HepG2 (cell line): ENCODE measurements around the gene ISCU. TPM values are rescaled to one million over a fixed set of nuclear protein-coding genes. Genes with fewer than 3 reads are reported as not detected.
A peak's percentile ranks its signal among the peaks of the same experiment; 100 is the strongest.

ENCODE experiments used
- ATAC-seq: fragments of 200-7000 bp; cut with Tn5 transposase; 3 replicates; pipeline ENCODE4 v1.9.1; 2020; ENCODE audit warnings: mild to moderate bottlenecking, moderate library complexity
- BruUV-seq: library from RNA; stranded (reverse); fragments of 400-500 nt; replicated peaks from 2 replicates; lab custom pipeline; 2021; lab: Mats Ljungman, UMichigan
- CTCF ChIA-PET: fragments of 300-600 bp; formaldehyde crosslinking; extraction: SDS; loops from one replicate; lab custom pipeline; 2021; ENCODE audit warnings: low total read pairs, inconsistent platforms, low intra/inter-chr PET ratio; lab: Yijun Ruan, JAX
- POLR2A ChIA-PET: fragments of 350-600 bp; sonication (Branson Sonifier 250); formaldehyde crosslinking; loops from one replicate; lab custom pipeline; 2020; ENCODE audit warnings: antibody characterized with exemption, inconsistent platforms; lab: Yijun Ruan, JAX
- DNase-seq: peaks from one replicate; pipeline ENCODE4 v3.0.0-alpha.2; 2015; ENCODE audit warnings: low spot score
- FAIRE-seq: peaks from 3 replicates; lab custom pipeline; 2011; peaks lifted over from hg19 to GRCh38; lab: Jason Lieb, UNC
- H2AFZ ChIP-seq: one replicate; pipeline ENCODE4 v1.6.1; 2011; ENCODE audit warnings: low read length, inconsistent platforms
- H3K27ac ChIP-seq: fragments of 300-600 bp; 3 replicates; pipeline ENCODE4 v1.8.0; 2011; ENCODE audit warnings: mixed run types, mild to moderate bottlenecking, mixed read lengths, low read length, inconsistent platforms; ENCODE audit not compliant: insufficient read depth; ENCODE audit errors: extremely low read length
- H3K27me3 ChIP-seq, 2 experiments: fragments of 200-600 bp in 1 of 2; 2 replicates in 1 of 2; 3 replicates in 1 of 2; pipeline versions ENCODE4 v1.6.0 to v1.8.0; 2011; ENCODE audit warnings: low read length in 2 of 2, mild to moderate bottlenecking in 2 of 2, moderate library complexity in 2 of 2, inconsistent platforms in 1 of 2; ENCODE audit not compliant: insufficient read depth in 2 of 2, control insufficient read depth in 1 of 2
- H3K36me3 ChIP-seq, 2 experiments: fragments of 200-600 bp in 1 of 2; replicated peaks in 1 of 2; 2 replicates in 1 of 2; 3 replicates in 1 of 2; pipeline versions ENCODE4 v1.5.1 to v1.8.0; 2011; ENCODE audit warnings: low read length in 2 of 2, inconsistent platforms in 1 of 2; ENCODE audit not compliant: insufficient read depth in 2 of 2, control insufficient read depth in 1 of 2
- H3K4me1 ChIP-seq: 2 replicates; pipeline ENCODE4 v1.5.1; 2012; ENCODE audit warnings: low read length, inconsistent platforms; ENCODE audit not compliant: insufficient read depth
- H3K4me2 ChIP-seq: 2 replicates; pipeline ENCODE4 v1.6.0; 2011; ENCODE audit warnings: low read depth, low read length, inconsistent platforms
- H3K4me3 ChIP-seq, 3 experiments: fragments of 200-600 bp in 1 of 3; sonication (generic), shearing (Covaris generic) in 1 of 3; replicated peaks in 1 of 3; 2 replicates each; pipeline ENCODE4 v1.5.1; 2011 to 2016; ENCODE audit warnings: low read length in 3 of 3, inconsistent platforms in 2 of 3, low read depth in 2 of 3, mild to moderate bottlenecking in 2 of 3, control low read depth in 1 of 3, mixed read lengths in 1 of 3; ENCODE audit not compliant: insufficient read depth in 1 of 3
- H3K79me2 ChIP-seq: one replicate; pipeline ENCODE4 v1.6.1; 2011; ENCODE audit warnings: low read length, inconsistent platforms; ENCODE audit not compliant: insufficient read depth
- H3K9ac ChIP-seq: 2 replicates; pipeline ENCODE4 v1.6.0; 2011; ENCODE audit warnings: mild to moderate bottlenecking, low read depth, low read length, inconsistent platforms; ENCODE audit not compliant: insufficient read depth
- H3K9me3 ChIP-seq: 2 replicates; pipeline ENCODE4 v1.5.1; 2012; ENCODE audit warnings: mild to moderate bottlenecking, low read length
- H4K20me1 ChIP-seq: 2 replicates; pipeline ENCODE4 v1.6.0; 2011; ENCODE audit warnings: inconsistent platforms, mild to moderate bottlenecking, low read length, moderate library complexity; ENCODE audit not compliant: insufficient read depth
- ATF7-NPFF ChIP-seq: sonication (generic); formaldehyde crosslinking; IDR thresholded peaks from 2 replicates; pipeline ENCODE4 v1.8.1; 2023; ENCODE audit warnings: mild to moderate bottlenecking, low read depth, missing genetic modification reagents, moderate library complexity
- CEBPG ChIP-seq: IDR thresholded peaks from 2 replicates; pipeline ENCODE4 v1.6.1; 2016
- JUNB ChIP-seq: sonication (generic); formaldehyde crosslinking; IDR thresholded peaks from 2 replicates; pipeline ENCODE4 v1.8.0; 2022; ENCODE audit warnings: missing genetic modification reagents, mild to moderate bottlenecking, borderline replicate concordance
- NRL ChIP-seq: sonication (generic); formaldehyde crosslinking; IDR thresholded peaks from 2 replicates; pipeline ENCODE4 v1.5.0; 2020; ENCODE audit warnings: missing genetic modification reagents, mild to moderate bottlenecking, moderate library complexity, borderline replicate concordance
- PHF20 ChIP-seq: sonication (generic); formaldehyde crosslinking; IDR thresholded peaks from 2 replicates; pipeline ENCODE4 v1.5.0; 2020; ENCODE audit warnings: mild to moderate bottlenecking, missing genetic modification reagents
- TRIM24 ChIP-seq: sonication (generic); formaldehyde crosslinking; IDR thresholded peaks from 2 replicates; pipeline ENCODE4 v1.8.0; 2022; ENCODE audit warnings: mild to moderate bottlenecking, missing genetic modification reagents
- ZFP90 ChIP-seq: sonication (generic); formaldehyde crosslinking; IDR thresholded peaks from 2 replicates; pipeline ENCODE4 v1.8.0; 2022; ENCODE audit warnings: missing genetic modification reagents, mild to moderate bottlenecking, inconsistent platforms, borderline replicate concordance
- ZGPAT ChIP-seq: IDR thresholded peaks from 2 replicates; pipeline ENCODE4 v1.6.1; 2016; ENCODE audit warnings: mild to moderate bottlenecking
- ZNF33B ChIP-seq: sonication (generic); formaldehyde crosslinking; IDR thresholded peaks from 2 replicates; pipeline ENCODE4 v1.5.1; 2020; ENCODE audit warnings: mild to moderate bottlenecking, missing genetic modification reagents
- WGBS: methylation state at CpG from one replicate; pipeline ENCODE4 v1.1.6; 2017; ENCODE audit warnings: low lambda C conversion rate; 5-methylcytosine and 5-hydroxymethylcytosine counted together
- in situ Hi-C: cut with HindIII; loops from 2 replicates; pipeline ENCODE4 v1.10.0; 2017; ENCODE audit warnings: low pct_unique_long_range_greater_than_20kb; ENCODE audit not compliant: extremely low pct_ligation_motif_present
- intact Hi-C: fragments of 100-400 bp; cut with micrococcal nuclease; formaldehyde crosslinking; loops from one replicate; pipeline ENCODE4 v1.10.0; 2022; ENCODE audit not compliant: unreplicated experiment
- polyA plus RNA-seq, 8 experiments: library from polyadenylated mRNA; depleted of rRNA in 3 of 8; stranded (reverse) in 7 of 8; unstranded in 1 of 8; fragments of >200 nt; fragmentation: Illumina TruSeq in 4 of 8; extraction: Trizol in 4 of 8; gene quantifications; 2 replicates each; pipeline versions ENCODE4 v1.2.1 to v1.2.3, GENCODE V29; 2011 to 2016; ENCODE audit warnings: low read depth in 4 of 8, missing spikeins in 1 of 8, mixed read lengths in 1 of 8; ENCODE audit not compliant: insufficient read depth in 1 of 8
- total RNA-seq, 5 experiments: library from RNA; depleted of rRNA; stranded (reverse); fragments of >200 nt; fragmentation: Illumina TruSeq; extraction: Trizol; gene quantifications; 2 replicates each; pipeline ENCODE4 v1.2.3, GENCODE V29; 2016; ENCODE audit warnings: low read depth in 1 of 5

ISCU gene
- total and polyA plus RNA-seq, 2 of the 13 experiments (the other 11 are each of a cell fraction or from before 2014, with no cell fraction given): 94.4 to 107 TPM

DNA sequence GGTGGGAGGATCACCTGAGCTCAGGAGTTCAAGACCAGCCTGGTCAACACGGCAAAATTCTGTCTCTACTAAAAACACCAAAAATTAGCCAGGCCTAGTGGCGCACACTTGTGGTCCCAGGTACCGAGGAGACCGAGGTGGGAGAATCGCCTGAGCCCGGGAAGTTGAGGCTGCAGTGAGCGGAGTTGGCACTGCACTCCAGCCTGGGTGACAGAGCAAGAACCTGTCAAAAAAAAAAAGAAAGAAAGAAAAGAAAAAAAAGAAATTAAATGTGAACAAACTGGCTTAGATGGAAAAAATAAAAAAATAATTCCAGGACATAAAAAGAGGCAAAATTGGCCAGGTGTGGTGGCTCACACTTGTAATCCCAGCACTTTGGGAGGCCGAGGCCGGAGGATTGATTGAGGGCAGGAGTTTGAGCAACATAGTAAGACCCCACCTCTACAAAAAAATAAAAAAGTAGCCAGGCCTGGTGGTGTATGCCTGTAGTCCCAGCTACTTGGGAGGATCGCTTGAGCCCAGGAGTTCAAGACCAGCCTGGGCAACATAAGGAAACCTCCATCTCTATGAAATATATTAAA, 32.0 kb downstream of the ISCU start:
- H4K20me1 ChIP-seq: no peaks in the 10 kb centered on the region
- CTCF ChIA-PET: no interaction called here
- no peaks in the 10 kb centered on the region for H3K36me3 ChIP-seq
- ATAC-seq (no peak), FAIRE-seq (no peak), DNase-seq (no peak)
- 0 out of 2 replicates have a peak, but pooled peaks cover 8% of the 10 kb centered on the region for H3K4me1 ChIP-seq
- POLR2A ChIA-PET: no interaction called here
- no peak overlapping the region for H3K9ac ChIP-seq
- H3K79me2 ChIP-seq: no peaks in the 10 kb centered on the region
- no peaks in the 10 kb centered on the region for H3K9me3 ChIP-seq
- no peak overlapping the region for H3K27ac ChIP-seq
- TF ChIP-seq ATF7-NPFF (CRISPR knock-in tag): no peak
- TF ChIP-seq TRIM24 (CRISPR knock-in tag): no peak
- no peak for TF ChIP-seq ZNF33B (CRISPR knock-in tag)
- TF ChIP-seq ZGPAT (CRISPR knock-in tag): no peak
- TF ChIP-seq PHF20 (CRISPR knock-in tag): no peak
- TF ChIP-seq ZFP90 (CRISPR knock-in tag): no peak
- TF ChIP-seq CEBPG (CRISPR knock-in tag): no peak
- TF ChIP-seq NRL (CRISPR knock-in tag): no peak
- TF ChIP-seq JUNB (CRISPR knock-in tag): no peak
- TF ChIP-seq, all 625 proteins: peak for 0
- intact Hi-C loops: no loop called here
- 84% methylated on average over 10 of the region's 10 CpGs for WGBS
- peaks cover 9 to 36% of the 10 kb centered on the region in 2 experiments for H3K27me3 ChIP-seq
- peak overlapping the region; percentile 69 for H3K4me2 ChIP-seq
- no TSS peak for BruUV-seq
- no peak overlapping the region for H3K4me3 ChIP-seq
- in situ Hi-C loops: no loop called here
- no peak overlapping the region for H2AFZ ChIP-seq
